GM12878 (cell line): ENCODE results near the gene ZBTB3. TPM values are rescaled to one million over a fixed set of nuclear protein-coding genes. Genes with fewer than 3 reads are reported as not detected.

Experiments
- ATAC-seq: fragments of 200-7000 bp; cut with Tn5 transposase; 3 replicates; pipeline ENCODE4 v1.9.1; 2020; ENCODE audit warnings: mild to moderate bottlenecking, moderate library complexity
- BruUV-seq: library from RNA; stranded (reverse); fragments of 400-500 nt; replicated peaks from 2 replicates; lab custom pipeline; 2021; lab: Mats Ljungman, UMichigan
- CTCF ChIA-PET: fragments of 300-600 bp; sonication (Branson Sonifier 250); formaldehyde crosslinking; extraction: SDS; loops from one replicate; lab custom pipeline; 2021; ENCODE audit warnings: inconsistent platforms; lab: Yijun Ruan, JAX
- POLR2A ChIA-PET: fragments of 350-600 bp; formaldehyde crosslinking; extraction: SDS; loops from one replicate; lab custom pipeline; 2021; ENCODE audit warnings: inconsistent platforms; lab: Charles Lee
- RAD21 ChIA-PET: fragments of 300-600 bp; sonication (Branson Sonifier 250); formaldehyde crosslinking; loops from one replicate; lab custom pipeline; 2023; ENCODE audit warnings: antibody characterized with exemption; ENCODE audit not compliant: unreplicated experiment; lab: Charles Lee
- SMC1A ChIA-PET: fragments of 300-600 bp; sonication (Branson Sonifier 250); formaldehyde crosslinking; loops from one replicate; lab custom pipeline; 2023; ENCODE audit not compliant: unreplicated experiment, uncharacterized antibody; lab: Charles Lee
- DNase-seq: peaks from one replicate; pipeline ENCODE4 v3.0.0-alpha.2; 2011; ENCODE audit warnings: low read depth, low spot score
- FAIRE-seq: peaks from 3 replicates; lab custom pipeline; 2011; peaks lifted over from hg19 to GRCh38; lab: Jason Lieb, UNC
- H2AFZ ChIP-seq: 2 replicates; pipeline ENCODE4 v1.6.0; 2011; ENCODE audit warnings: low read depth, low read length, control low read depth; ENCODE audit not compliant: control insufficient read depth
- H3K27ac ChIP-seq: 2 replicates; pipeline ENCODE4 v1.5.1; 2011; ENCODE audit warnings: control low read depth; ENCODE audit not compliant: control insufficient read depth, insufficient read depth
- H3K27me3 ChIP-seq, 2 experiments: replicated peaks in 1 of 2; 2 replicates each; pipeline versions ENCODE4 v1.6.0 to v1.6.1; 2011; ENCODE audit warnings: low read length in 1 of 2; ENCODE audit not compliant: control insufficient read depth in 2 of 2, insufficient read depth in 2 of 2
- H3K36me3 ChIP-seq, 2 experiments: 2 replicates each; pipeline ENCODE4 v1.5.1; 2011; ENCODE audit warnings: low read length in 1 of 2; ENCODE audit not compliant: control insufficient read depth in 2 of 2, insufficient read depth in 2 of 2
- H3K4me1 ChIP-seq: 2 replicates; pipeline ENCODE4 v1.6.1; 2011; ENCODE audit warnings: mild to moderate bottlenecking, low read length, moderate library complexity, mixed read lengths; ENCODE audit not compliant: control insufficient read depth, insufficient read depth
- H3K4me2 ChIP-seq: 2 replicates; pipeline ENCODE4 v1.6.0; 2011; ENCODE audit warnings: control low read depth; ENCODE audit not compliant: control insufficient read depth, insufficient read depth
- H3K4me3 ChIP-seq: fragments of 200-600 bp; sonication (generic); 2 replicates; pipeline ENCODE4 v1.5.1; 2016
- H3K79me2 ChIP-seq: 2 replicates; pipeline ENCODE4 v1.6.0; 2011; ENCODE audit warnings: low read length; ENCODE audit not compliant: control insufficient read depth, insufficient read depth
- H3K9ac ChIP-seq: 2 replicates; pipeline ENCODE4 v1.8.0; 2011; ENCODE audit warnings: low read length, control low read depth, mixed read lengths; ENCODE audit not compliant: control insufficient read depth, insufficient read depth
- H3K9me3 ChIP-seq: replicated peaks from 3 replicates; pipeline ENCODE4 v1.5.1; 2011; ENCODE audit warnings: mild to moderate bottlenecking, low read length; ENCODE audit not compliant: control insufficient read depth, insufficient read depth
- H4K20me1 ChIP-seq: 2 replicates; pipeline ENCODE4 v1.6.0; 2011; ENCODE audit not compliant: control insufficient read depth, insufficient read depth
- NFYA ChIP-seq: IDR thresholded peaks from 2 replicates; pipeline ENCODE4 v1.6.1; 2011; ENCODE audit warnings: low read depth, mild to moderate bottlenecking, low read length, improper control_type of control experiment, borderline replicate concordance
- PKNOX1 ChIP-seq: fragments of 450-650 bp; IDR thresholded peaks from 2 replicates; pipeline ENCODE4 v1.6.1; 2016; ENCODE audit warnings: mild to moderate bottlenecking
- POLR2AphosphoS5 ChIP-seq: IDR thresholded peaks from 2 replicates; pipeline ENCODE4 v1.6.1; 2011; ENCODE audit warnings: mild to moderate bottlenecking, low read length, inconsistent platforms
- SMARCA5 ChIP-seq: fragments of 450-650 bp; IDR thresholded peaks from 2 replicates; pipeline ENCODE4 v1.6.1; 2017; ENCODE audit warnings: mild to moderate bottlenecking
- WGBS: methylation state at CpG from one replicate; pipeline ENCODE4 v1.1.6; 2016; ENCODE audit warnings: low lambda C conversion rate; ENCODE audit not compliant: insufficient replicate concordance, insufficient coverage; ENCODE audit errors: missing lambda C conversion rate; 5-methylcytosine and 5-hydroxymethylcytosine counted together
- in situ Hi-C: fragments of 300-500 bp; cut with MboI; formaldehyde crosslinking; loops from 9 replicates; pipeline ENCODE4 v1.14.3; 2018; ENCODE audit warnings: mixed read lengths
- intact Hi-C: fragments of 100-400 bp; cut with micrococcal nuclease; formaldehyde crosslinking; loops from one replicate; pipeline ENCODE4 v1.14.2; 2022; ENCODE audit not compliant: unreplicated experiment
- polyA plus RNA-seq, 11 experiments: library from polyadenylated mRNA; depleted of rRNA in 4 of 11; unstranded in 6 of 11; stranded (reverse) in 5 of 11; fragments of >200 nt; fragmentation: Nextera tagmentation in 4 of 11; fragmentation: Illumina TruSeq in 1 of 11; extraction: Ambion mirVana in 4 of 11; extraction: Trizol in 1 of 11; gene quantifications; 1 replicate in 1 of 11; 2 replicates in 10 of 11; pipeline versions ENCODE4 v1.2.1 to v1.2.3, GENCODE V29; 2011 to 2016; ENCODE audit warnings: inconsistent platforms in 2 of 11, missing spikeins in 2 of 11, low read depth in 1 of 11
- total RNA-seq, 4 experiments: library from RNA; depleted of rRNA in 3 of 4; stranded (reverse); fragments of >200 nt in 3 of 4; fragmentation: Illumina TruSeq in 1 of 4; extraction: Trizol in 1 of 4; gene quantifications; 2 replicates each; pipeline versions ENCODE4 v1.2.1 to v1.2.3, GENCODE V29; 2013 to 2021
- TF ChIP-seq, protein P1 (sequence below): fragments of 450-650 bp; formaldehyde crosslinking; IDR thresholded peaks from 2 replicates; pipeline ENCODE4 v1.5.0; 2022; ENCODE audit warnings: mild to moderate bottlenecking, missing genetic modification characterization

The ZBTB3 gene
- total and polyA plus RNA-seq, 10 of the 15 experiments (the other 5 are each of a cell fraction or from before 2014, with no cell fraction given), result 1.4 to 7.7 (median 4.8) TPM

DNA sequence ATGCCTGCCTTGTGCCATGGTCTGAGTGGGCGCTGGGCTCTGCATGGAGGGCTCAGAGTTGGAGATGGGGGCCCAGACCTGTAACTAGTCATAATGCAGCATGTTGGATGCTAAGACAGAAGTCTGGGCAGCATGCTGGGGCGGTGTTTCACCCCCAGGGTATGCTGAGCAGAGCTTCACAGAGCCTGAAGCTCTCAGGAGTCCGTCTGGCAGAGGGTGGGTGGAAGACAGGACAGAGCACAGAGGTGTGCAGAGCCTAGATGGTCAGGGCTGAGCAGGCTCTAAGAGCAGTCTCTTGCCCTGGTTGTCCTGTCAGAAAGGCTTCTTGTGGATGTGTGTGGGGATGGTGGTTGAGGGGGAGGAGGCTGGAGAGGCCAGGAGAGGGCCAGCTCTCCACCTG lies 24.5 kb upstream of the ZBTB3 start:
- Histone ChIP-seq H3K9ac (no peak overlapping the region), H3K4me2 (no peak overlapping the region), H4K20me1 (no peaks in the 10 kb centered on the region), H3K36me3 (peaks cover 12 to 16% of the 10 kb centered on the region in 2 experiments; a peak in 3 of 4 replicates), H3K4me3 (no peak overlapping the region), H3K27ac (no peak overlapping the region), H3K27me3 (no peaks in the 10 kb centered on the region), H3K4me1 (peaks cover 4% of the 10 kb centered on the region), H3K79me2 (peaks cover 2% of the 10 kb centered on the region), H3K9me3 (no peaks in the 10 kb centered on the region), H2AFZ (no peak overlapping the region)
- FAIRE-seq, result no peak
- intact Hi-C loops, result no loop called here
- TF ChIP-seq POLR2AphosphoS5, result no peak
- TF ChIP-seq PKNOX1, result no peak
- TF ChIP-seq NFYA, result no peak
- TF ChIP-seq, protein P1, sequence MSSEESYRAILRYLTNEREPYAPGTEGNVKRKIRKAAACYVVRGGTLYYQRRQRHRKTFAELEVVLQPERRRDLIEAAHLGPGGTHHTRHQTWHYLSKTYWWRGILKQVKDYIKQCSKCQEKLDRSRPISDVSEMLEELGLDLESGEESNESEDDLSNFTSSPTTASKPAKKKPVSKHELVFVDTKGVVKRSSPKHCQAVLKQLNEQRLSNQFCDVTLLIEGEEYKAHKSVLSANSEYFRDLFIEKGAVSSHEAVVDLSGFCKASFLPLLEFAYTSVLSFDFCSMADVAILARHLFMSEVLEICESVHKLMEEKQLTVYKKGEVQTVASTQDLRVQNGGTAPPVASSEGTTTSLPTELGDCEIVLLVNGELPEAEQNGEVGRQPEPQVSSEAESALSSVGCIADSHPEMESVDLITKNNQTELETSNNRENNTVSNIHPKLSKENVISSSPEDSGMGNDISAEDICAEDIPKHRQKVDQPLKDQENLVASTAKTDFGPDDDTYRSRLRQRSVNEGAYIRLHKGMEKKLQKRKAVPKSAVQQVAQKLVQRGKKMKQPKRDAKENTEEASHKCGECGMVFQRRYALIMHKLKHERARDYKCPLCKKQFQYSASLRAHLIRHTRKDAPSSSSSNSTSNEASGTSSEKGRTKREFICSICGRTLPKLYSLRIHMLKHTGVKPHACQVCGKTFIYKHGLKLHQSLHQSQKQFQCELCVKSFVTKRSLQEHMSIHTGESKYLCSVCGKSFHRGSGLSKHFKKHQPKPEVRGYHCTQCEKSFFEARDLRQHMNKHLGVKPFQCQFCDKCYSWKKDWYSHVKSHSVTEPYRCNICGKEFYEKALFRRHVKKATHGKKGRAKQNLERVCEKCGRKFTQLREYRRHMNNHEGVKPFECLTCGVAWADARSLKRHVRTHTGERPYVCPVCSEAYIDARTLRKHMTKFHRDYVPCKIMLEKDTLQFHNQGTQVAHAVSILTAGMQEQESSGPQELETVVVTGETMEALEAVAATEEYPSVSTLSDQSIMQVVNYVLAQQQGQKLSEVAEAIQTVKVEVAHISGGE (CRISPR knock-in tag), result no peak
- TF ChIP-seq SMARCA5, result no peak
- in situ Hi-C loops, result no loop called here
- CTCF ChIA-PET, result interaction anchor here (0.6 to 9.6 kb wide), 3 partner anchors 8 to 106 kb away, joined by 3 to 85 read pairs (median 3); partner anchors contain the start of gene TMEM179B
- RAD21 ChIA-PET, result interaction anchor here (1.1 kb wide), 1 partner anchor 8 kb away, joined by 4 read pairs; no protein-coding TSS in a partner anchor
- POLR2A ChIA-PET, result interaction anchor here (0.5 kb wide), 1 partner anchor 34 kb away, joined by 3 read pairs; no protein-coding TSS in a partner anchor
- SMC1A ChIA-PET, result no interaction called here
- BruUV-seq, result no TSS peak
- 92% methylated on average over 3 of the region's 3 CpGs for WGBS
- no peak for DNase-seq
- ATAC-seq, result no peak; the same call in 2 of the 3 replicates
